ENCODE results near the gene CENPP. TPM values are rescaled to one million over a fixed set of nuclear protein-coding genes. Genes with fewer than 3 reads are reported as not detected.

CENPP gene
- total RNA-seq, 1 donor from 2014 or later: 1.9 TPM

DNA sequence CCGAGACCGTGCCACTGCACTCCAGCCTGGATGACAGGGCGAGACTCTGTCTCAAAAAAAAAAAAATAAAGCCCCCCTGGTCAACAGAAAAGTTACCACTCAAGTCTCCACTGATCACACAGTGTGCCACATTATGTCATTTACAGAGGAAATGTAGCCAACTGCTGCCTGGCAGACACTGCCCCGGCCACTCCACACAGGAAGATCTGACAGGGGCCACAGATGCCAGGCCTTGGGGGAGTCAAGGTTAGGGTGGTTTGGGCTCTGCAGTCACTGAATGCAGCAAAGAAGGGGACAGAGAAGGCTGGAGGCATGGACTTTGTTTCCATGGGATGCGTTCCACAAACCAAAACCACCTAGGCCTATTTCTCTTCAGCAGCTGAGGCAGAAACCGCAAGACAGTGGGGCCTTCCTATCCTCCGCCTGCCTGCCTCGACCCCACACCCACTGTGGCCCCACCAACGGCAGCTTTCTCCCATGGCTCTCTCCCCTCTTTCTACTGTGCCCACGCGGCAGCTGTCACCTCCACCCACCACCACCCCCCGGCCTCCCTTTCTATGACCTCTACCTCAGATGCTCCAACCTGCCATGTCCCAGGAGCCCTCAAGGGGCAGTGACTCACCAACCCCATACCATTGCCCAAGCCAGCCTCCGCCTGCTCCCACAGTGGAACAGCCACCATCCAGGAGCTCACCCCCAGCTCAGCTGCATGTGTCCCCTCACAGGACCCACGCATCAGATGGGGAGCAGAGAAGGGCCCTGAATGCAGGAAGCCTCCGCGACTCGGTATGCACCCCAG, 331.7 kb downstream of the CENPP start:
- peaks cover 72% of the 10 kb centered on the region for H3K79me2 ChIP-seq (ENCODE audit: insufficient read depth, low read length)

GRCh38 chr9:92658176-92658575, 332.4 kb downstream of the CENPP start:
- Mint-ChIP-seq H3K4me3 (ENCODE audit: unreplicated experiment) (no peak overlapping the region), H3K36me3 (ENCODE audit: low read depth, unreplicated experiment) (peaks cover 25% of the 10 kb centered on the region), H3K9me3 (ENCODE audit: unreplicated experiment) (no peaks in the 10 kb centered on the region), H3K27me3 (ENCODE audit: low read depth, unreplicated experiment) (no peaks in the 10 kb centered on the region), H3K27ac (ENCODE audit: unreplicated experiment) (no peak overlapping the region), H3K4me1 (ENCODE audit: low read depth, unreplicated experiment) (peaks cover 9% of the 10 kb centered on the region)
- Histone ChIP-seq H3K27ac (ENCODE audit: low read depth, low read length) (no peak overlapping the region), H3K9me3 (ENCODE audit: insufficient read depth, low read depth, low read length) (no peaks in the 10 kb centered on the region), H2AFZ (ENCODE audit: low read depth, low read length) (no peak overlapping the region), H4K20me1 (ENCODE audit: insufficient read depth, low read length) (peaks cover 89% of the 10 kb centered on the region), H3K4me1 (ENCODE audit: insufficient read depth, low read length) (peaks cover 12% of the 10 kb centered on the region), H3K9ac (ENCODE audit: low read length) (no peak overlapping the region), H3K36me3 (ENCODE audit: insufficient read depth, low read length) (peaks cover 3% of the 10 kb centered on the region), H3K4me3 (ENCODE audit: insufficient read depth, low read depth, low read length) (no peak overlapping the region), H3K4me2 (ENCODE audit: low read length) (no peak overlapping the region), H3K79me2 (ENCODE audit: insufficient read depth, low read length) (peaks cover 73% of the 10 kb centered on the region), H3K27me3 (ENCODE audit: insufficient read depth, low read length) (no peaks in the 10 kb centered on the region)
- TF ChIP-seq, protein P1, sequence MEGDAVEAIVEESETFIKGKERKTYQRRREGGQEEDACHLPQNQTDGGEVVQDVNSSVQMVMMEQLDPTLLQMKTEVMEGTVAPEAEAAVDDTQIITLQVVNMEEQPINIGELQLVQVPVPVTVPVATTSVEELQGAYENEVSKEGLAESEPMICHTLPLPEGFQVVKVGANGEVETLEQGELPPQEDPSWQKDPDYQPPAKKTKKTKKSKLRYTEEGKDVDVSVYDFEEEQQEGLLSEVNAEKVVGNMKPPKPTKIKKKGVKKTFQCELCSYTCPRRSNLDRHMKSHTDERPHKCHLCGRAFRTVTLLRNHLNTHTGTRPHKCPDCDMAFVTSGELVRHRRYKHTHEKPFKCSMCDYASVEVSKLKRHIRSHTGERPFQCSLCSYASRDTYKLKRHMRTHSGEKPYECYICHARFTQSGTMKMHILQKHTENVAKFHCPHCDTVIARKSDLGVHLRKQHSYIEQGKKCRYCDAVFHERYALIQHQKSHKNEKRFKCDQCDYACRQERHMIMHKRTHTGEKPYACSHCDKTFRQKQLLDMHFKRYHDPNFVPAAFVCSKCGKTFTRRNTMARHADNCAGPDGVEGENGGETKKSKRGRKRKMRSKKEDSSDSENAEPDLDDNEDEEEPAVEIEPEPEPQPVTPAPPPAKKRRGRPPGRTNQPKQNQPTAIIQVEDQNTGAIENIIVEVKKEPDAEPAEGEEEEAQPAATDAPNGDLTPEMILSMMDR (IDR thresholded peaks at IDR 0.05; ENCODE audit: insufficient read depth, low read depth, low read length): no peak
- no peak for TF ChIP-seq EZH2 (IDR thresholded peaks at IDR 0.05; ENCODE audit: insufficient read depth, low read length)
- FAIRE-seq (no peak), DNase-seq (ENCODE audit: low read depth) (no peak)

More for the DNA sequence above, 331.7 kb downstream of the CENPP start:
- FAIRE-seq (no peak), DNase-seq (ENCODE audit: low read depth) (no peak)
- Mint-ChIP-seq H3K9me3 (ENCODE audit: unreplicated experiment) (no peaks in the 10 kb centered on the region), H3K27ac (ENCODE audit: unreplicated experiment) (no peak overlapping the region), H3K4me1 (ENCODE audit: low read depth, unreplicated experiment) (peaks cover 9% of the 10 kb centered on the region), H3K4me3 (ENCODE audit: unreplicated experiment) (no peak overlapping the region), H3K27me3 (ENCODE audit: low read depth, unreplicated experiment) (no peaks in the 10 kb centered on the region), H3K36me3 (ENCODE audit: low read depth, unreplicated experiment) (peaks cover 29% of the 10 kb centered on the region)
- TF ChIP-seq, protein P1 (IDR thresholded peaks at IDR 0.05; ENCODE audit: insufficient read depth, low read depth, low read length): no peak
- no peak for TF ChIP-seq EZH2 (IDR thresholded peaks at IDR 0.05; ENCODE audit: insufficient read depth, low read length)
- Histone ChIP-seq H3K27me3 (ENCODE audit: insufficient read depth, low read length) (no peaks in the 10 kb centered on the region), H4K20me1 (ENCODE audit: insufficient read depth, low read length) (peaks cover 88% of the 10 kb centered on the region), H3K9ac (ENCODE audit: low read length) (no peak overlapping the region), H3K4me3 (ENCODE audit: insufficient read depth, low read depth, low read length) (no peak overlapping the region), H3K4me2 (ENCODE audit: low read length) (no peak overlapping the region), H3K27ac (ENCODE audit: low read depth, low read length) (no peak overlapping the region), H2AFZ (ENCODE audit: low read depth, low read length) (no peak overlapping the region), H3K36me3 (ENCODE audit: insufficient read depth, low read length) (peaks cover 3% of the 10 kb centered on the region), H3K9me3 (ENCODE audit: insufficient read depth, low read depth, low read length) (no peaks in the 10 kb centered on the region), H3K4me1 (ENCODE audit: insufficient read depth, low read length) (peaks cover 12% of the 10 kb centered on the region)

GRCh38 chr9:92658611-92659010, 332.9 kb downstream of the CENPP start:
- no peak for FAIRE-seq
- peaks cover 21% of the 10 kb centered on the region for H3K36me3 Mint-ChIP-seq (ENCODE audit: low read depth, unreplicated experiment)
- H3K79me2 ChIP-seq (ENCODE audit: insufficient read depth, low read length): peaks cover 77% of the 10 kb centered on the region
- DNase-seq (ENCODE audit: low read depth): no peak
- peaks cover 10% of the 10 kb centered on the region for H3K4me1 Mint-ChIP-seq (ENCODE audit: low read depth, unreplicated experiment)
- H3K9me3 Mint-ChIP-seq (ENCODE audit: unreplicated experiment): no peaks in the 10 kb centered on the region
- no peak overlapping the region for H3K9ac ChIP-seq (ENCODE audit: low read length)
- H3K27me3 ChIP-seq (ENCODE audit: insufficient read depth, low read length): no peaks in the 10 kb centered on the region
- peaks cover 92% of the 10 kb centered on the region for H4K20me1 ChIP-seq (ENCODE audit: insufficient read depth, low read length)
- H3K4me3 ChIP-seq (ENCODE audit: insufficient read depth, low read depth, low read length): no peak overlapping the region
- peaks cover 12% of the 10 kb centered on the region for H3K4me1 ChIP-seq (ENCODE audit: insufficient read depth, low read length)
- H3K27me3 Mint-ChIP-seq (ENCODE audit: low read depth, unreplicated experiment): no peaks in the 10 kb centered on the region
- no peaks in the 10 kb centered on the region for H3K9me3 ChIP-seq (ENCODE audit: insufficient read depth, low read depth, low read length)
- H3K4me3 Mint-ChIP-seq (ENCODE audit: unreplicated experiment): no peak overlapping the region
- H3K27ac Mint-ChIP-seq (ENCODE audit: unreplicated experiment): no peak overlapping the region
- no peak overlapping the region for H3K27ac ChIP-seq (ENCODE audit: low read depth, low read length)
- H3K36me3 ChIP-seq (ENCODE audit: insufficient read depth, low read length): peaks cover 3% of the 10 kb centered on the region
- TF ChIP-seq EZH2 (IDR thresholded peaks at IDR 0.05; ENCODE audit: insufficient read depth, low read length): no peak
- TF ChIP-seq, protein P1 (IDR thresholded peaks at IDR 0.05; ENCODE audit: insufficient read depth, low read depth, low read length): no peak
- no peak overlapping the region for H2AFZ ChIP-seq (ENCODE audit: low read depth, low read length)
- no peak overlapping the region for H3K4me2 ChIP-seq (ENCODE audit: low read length)

All from astrocyte (in vitro differentiated cells and primary cell).